DMS79 treated with DMSO at 0.1 percent for 48 hours (cell line): Measurements from ENCODE around the gene CFAP58.

Source experiments
- DNase-seq: peaks from one replicate; lab custom pipeline; 2025; lab: John Stamatoyannopoulos, UW

The CFAP58 gene

GRCh38 chr10:104353325-104354048 is at the start of gene CFAP58:
Gene CFAP58 (plus strand): TSS chr10:104353833. CDS start chr10:104353898, 65 bp downstream.
- no peak for DNase-seq

- no peak for DNase-seq
Observed at GRCh38 chr10:104304356-104304745, 49.3 kb upstream of the CFAP58 start.

- no peak for DNase-seq
Observed at GRCh38 chr10:104304927-104305326, 48.7 kb upstream of the CFAP58 start.

DNA sequence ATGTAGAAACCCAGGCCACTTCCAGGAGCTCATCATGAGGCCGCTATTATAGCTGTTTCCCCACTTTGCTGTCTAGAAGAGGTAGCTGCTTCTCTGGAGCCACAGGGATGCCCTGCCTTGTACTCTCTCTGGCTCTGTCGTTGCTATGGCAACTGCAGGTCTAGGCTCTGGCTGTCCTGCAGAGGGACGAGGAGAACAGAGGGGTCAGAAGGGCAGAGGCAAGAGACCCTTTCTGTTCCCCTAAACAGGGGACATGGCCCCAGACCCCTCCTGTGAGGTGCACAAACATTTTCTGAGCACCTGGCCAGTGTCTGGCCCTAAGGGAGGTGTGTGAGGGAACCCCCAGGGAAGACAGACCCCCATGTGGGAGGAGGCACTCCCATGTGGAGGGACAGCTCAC is 46.7 kb upstream of the CFAP58 start:
- DNase-seq, result no peak

DNA sequence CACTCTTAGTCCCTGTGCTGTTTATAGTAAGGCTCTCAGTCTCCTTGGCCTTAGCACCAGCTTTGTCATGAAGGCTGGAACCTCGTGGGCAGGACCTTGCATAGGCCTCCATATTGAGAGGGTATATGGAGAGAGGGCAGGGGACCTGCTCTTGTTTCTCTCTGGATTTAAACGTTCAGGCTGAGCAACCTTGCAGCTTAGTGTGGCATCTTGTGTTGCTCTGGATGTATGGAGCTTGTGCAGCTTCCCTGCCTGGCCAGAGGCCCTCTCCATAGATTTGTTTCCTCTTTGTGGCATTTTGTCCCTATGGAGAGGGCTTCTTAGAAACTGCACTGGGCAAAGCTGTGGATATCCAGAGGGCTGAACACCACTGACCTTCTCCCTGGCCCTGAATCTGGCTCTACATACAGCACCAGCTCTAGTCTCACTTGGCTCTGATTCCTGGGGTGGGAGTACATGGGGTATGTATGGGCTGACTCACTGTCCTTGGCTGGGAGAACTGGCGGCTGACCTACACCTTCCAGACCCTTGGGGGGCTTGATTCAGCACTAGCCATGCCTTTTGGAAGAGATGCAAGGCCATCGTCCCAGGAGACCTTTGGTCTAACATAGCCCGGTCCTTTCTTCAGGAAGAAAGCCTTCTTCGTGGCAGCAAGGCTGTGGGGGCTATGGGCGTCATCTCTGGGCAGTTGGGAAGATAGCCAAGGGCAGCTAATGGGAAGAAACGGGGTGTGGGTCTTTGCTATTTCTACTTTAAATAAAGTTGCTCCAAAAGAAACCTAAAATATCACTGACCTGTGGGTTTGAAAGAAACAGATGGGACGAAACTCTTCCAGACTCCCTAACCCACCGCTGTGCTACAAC is 45.8 kb upstream of the CFAP58 start:
- no peak for DNase-seq

DNA sequence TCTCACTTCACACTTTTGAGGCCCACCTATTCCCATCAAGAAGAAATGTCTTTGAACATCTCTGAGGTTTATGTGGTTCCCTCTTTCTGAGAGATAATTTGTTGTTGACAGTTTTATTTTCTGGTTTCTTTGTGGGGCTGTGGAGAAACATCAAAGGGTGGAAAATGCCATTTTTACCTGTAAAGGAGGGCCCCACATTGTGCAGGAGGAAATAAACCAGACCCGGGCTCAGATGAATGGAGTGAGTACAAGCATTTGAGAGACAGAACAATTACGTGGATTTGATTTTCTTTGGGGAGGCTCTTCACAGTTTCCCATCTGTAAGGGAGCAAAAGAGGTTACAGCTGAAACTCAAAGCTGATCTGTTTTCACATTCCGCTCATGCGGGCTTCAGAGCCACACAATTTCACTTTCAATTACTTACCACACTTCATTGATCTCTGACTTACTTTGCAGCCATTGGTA is 45.2 kb upstream of the CFAP58 start:
- DNase-seq, result no peak

- DNase-seq, result no peak
Observed at GRCh38 chr10:104309980-104310978, 43.4 kb upstream of the CFAP58 start.

DNA sequence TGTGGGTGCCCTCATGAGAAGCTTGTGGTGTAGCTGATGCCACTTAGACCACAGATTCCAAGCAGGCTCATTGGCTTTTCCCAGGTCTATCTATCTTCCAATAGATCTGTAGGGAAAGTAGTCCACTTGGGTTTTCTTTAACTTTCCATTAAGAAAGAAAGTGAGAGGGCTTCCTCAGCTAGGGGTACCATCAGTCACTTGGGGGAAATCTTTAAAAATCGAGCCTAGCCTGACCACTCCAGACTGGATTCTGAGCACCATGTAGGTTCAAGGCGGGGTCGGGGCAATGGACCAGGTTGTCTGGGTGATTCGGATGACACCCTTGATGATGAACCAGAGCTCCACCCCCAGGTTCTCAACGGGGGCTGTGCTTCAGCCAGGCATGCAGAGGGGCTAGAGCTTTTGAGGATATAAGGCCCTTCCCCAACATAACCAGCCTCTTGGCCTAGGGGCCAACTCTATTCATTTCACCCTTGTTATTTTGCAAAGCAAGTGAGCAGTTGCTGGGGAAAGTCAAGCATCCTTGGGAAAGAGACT is 42.4 kb upstream of the CFAP58 start:
- no peak for DNase-seq

DNA sequence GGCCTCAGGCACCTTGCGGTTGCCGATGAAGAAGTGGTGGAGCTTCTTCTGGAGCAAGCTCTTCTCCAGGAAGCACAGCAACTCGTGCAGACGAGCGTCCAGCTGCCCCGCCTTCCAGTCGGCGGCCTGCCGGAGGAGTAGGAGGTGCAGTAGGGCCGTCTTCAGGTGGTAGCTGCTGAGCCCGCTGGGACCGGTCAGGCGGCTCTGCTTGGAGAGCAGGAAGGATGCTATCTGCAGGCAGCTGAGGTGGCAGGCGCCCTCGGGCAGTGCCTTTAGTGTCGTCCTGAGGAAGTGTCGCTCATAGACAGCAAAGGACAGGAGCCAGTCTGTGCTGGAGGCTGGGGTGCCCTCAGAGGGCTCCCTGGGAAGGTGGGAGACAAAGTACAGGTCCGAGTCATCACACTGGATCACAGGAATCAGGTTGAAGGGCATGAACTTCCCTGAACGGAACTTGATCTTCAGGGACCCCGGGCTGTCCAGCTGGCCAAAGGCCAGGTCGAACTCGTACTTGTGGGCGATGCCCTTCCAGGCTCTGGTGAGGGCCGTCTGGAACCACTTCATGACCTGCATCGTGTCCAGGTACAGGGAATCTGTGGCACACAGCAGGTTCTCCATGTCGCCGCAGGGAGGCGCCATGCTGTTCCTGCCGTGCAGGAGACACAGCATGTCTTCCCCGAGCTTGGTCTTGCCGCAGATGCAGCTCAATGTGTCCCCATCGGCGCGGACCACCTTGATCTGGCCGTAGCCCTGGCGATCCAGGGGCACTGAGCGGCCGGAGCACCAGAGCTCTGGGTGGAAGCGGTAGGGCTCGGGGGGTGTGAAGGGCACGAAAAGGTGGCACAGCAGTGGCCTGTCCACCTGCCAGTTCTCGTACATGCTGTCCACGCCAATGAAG is 38.8 kb upstream of the CFAP58 start:
- no peak for DNase-seq

DNA sequence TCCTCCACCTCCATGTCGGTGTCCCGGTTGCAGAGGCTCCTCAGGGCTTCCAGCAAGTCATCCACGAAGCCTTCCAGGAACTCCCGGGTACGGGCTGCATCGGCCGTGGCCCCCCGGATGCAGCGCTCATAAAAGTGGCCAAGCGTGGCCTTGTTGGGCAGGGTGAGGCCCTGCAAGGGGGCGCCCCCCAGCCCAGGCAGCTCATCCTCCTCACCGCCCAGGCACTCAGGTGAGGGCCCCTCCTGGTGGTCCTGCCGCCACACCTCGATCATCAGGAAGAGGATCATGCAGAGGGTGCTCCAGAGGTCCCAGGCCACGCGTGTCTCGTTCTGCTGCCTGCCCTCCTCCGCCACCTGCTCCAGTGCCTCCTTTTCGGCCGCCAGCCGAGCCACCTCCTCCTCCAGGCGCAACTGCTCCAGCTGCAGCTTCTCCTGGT is 38.1 kb upstream of the CFAP58 start:
- DNase-seq, result no peak

GRCh38 chr10:104316321-104317099 is 37.1 kb upstream of the CFAP58 start:
- no peak for DNase-seq

DNA sequence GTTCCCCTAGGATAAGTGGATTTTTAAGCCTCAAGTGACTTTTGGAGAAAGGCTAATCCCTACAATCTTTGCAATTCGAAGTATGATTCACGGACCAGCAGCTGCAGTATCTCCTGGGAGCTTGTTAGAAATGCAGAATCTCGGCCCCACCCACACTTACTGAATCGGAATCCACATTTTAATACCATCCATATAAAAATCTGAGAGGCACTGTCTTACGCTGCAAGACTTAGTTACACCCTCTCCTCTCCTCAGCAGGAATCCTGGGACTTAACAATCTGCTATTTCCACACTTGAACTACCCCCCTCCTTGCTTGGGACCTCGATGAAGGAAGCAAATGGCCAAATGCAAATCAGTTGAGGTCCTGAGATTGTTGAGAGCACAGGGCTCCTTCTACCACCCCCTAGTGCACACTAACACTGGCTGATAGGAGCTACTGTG is 36.3 kb upstream of the CFAP58 start:
- DNase-seq, result no peak

DNA sequence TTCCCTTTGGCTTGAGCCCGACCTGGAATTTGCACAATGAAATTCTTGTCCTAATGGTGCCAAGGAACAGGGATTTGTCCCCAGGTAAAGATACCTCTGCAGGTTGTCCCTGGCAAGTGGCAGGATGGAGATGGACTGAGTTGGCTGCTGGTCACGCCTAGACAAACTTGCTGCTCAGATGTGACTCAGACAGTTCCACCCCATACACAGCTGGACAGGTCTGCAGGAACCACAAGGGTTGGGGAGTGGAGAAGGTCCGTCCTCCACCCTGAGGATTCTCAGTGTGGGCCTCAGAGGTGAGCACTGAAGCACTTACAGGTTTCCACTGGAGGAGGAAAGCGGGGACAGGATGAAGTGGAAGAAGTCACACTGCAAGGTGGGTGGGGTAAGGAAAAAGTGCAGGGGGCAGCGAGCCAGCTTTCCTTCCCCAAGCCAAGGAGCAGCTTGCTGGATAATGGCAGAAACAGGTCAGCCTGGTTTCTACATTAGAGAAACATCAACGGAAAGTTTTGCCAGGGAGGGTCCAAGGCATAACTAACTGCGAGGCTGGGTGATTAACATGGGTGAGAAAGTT is 35.8 kb upstream of the CFAP58 start:
- no peak for DNase-seq

GRCh38 chr10:104318326-104318725 is 35.3 kb upstream of the CFAP58 start:
- no peak for DNase-seq

DNA sequence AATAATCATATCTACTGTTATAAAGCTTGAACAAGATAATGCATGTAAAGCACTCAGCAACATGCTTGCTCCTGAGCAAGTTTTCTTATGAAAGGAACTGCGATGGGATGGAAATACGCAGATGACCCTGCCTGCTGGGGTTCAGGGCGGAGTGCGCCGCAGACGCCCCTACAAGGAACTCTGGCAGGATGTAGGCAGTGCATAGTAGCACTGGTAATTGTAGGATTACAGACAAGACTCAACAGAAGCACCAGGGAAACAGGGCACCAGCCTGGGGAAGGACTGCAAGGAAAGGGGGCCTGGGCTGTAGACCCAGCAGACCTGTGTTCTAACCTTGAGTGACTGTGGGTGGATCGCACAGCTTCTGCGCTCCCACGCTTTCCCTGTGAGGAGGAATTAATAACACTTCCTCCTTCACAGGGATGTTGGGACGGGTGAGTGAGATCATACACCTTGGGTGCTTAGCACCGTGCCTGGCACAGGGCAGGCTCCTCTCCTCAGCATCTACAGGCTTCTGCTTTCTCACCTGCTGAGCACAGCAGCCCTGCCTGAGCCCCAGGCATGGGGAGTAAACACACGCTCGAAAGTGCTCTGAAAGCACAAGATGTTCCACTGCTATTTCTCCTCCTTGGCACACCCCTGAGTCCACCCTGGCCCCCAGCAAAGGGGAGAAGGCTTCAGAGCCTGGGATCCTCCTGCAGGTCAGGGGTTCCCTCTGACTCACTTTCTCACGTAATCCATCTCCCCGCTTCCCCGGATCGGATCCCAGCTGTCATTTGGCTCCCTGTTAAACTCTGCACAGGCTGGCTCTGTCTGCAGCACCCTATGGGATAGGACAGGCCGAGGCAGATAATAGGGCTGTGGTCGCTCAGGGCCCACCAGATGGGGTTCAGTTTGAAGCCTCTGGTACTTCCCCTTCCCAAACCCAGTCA is 34.6 kb upstream of the CFAP58 start:
- no peak for DNase-seq

DNA sequence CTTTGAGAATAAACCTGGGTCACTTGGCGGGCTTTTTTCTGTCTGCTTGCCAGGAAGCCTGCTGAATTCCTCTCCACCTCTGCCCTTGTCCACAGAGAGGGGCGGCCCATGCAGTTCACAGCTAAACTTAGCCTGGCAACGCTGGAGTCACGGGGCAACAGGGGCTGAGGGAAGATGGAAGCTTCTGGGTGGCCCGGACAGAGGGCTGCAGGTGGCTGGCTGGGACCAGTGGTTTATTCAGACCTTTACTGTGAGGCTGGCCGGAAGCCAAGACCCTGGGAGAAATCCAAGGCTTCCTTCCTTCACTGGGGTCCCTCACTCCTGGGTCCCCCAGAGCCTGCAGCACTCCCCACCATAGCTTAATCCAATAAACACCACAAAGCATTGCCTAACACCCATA is 32.4 kb upstream of the CFAP58 start:
- DNase-seq, result no peak

- no peak for DNase-seq
Observed at GRCh38 chr10:104321725-104322415, 31.8 kb upstream of the CFAP58 start.

DNA sequence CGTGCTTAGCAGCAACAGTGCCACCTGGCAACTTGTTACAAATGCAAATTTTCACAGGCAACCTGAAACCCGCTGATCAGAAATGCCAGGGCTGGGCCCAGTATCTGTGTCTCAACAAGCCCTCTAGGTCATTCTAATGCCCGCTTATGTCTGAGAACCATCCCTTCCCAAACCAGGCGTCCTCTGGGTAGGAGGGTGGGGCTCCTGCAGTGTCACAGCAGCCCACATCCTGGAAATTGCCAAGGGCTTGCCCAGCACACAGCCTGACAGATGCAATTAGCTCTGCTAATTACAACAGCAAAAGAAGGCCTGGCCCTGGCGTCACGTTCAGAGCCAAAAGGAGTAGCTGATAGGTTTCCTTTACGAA is 31.2 kb upstream of the CFAP58 start:
- DNase-seq, result no peak
